Measurements from ENCODE around the gene MCUR1. TPM values are rescaled to one million over a fixed set of nuclear protein-coding genes. Genes with fewer than 3 reads are reported as not detected.
A peak's percentile ranks its signal among the peaks of the same experiment; 100 is the strongest.
"Not testable (repeated sequence)": the region's sequence is repeated elsewhere in the genome, so short reads cannot be mapped to it uniquely, and the experiment has no call there.

MCUR1 gene
- total and polyA plus RNA-seq, 4 donors = 20.6 to 52.2 (median 34.2) TPM

DNA sequence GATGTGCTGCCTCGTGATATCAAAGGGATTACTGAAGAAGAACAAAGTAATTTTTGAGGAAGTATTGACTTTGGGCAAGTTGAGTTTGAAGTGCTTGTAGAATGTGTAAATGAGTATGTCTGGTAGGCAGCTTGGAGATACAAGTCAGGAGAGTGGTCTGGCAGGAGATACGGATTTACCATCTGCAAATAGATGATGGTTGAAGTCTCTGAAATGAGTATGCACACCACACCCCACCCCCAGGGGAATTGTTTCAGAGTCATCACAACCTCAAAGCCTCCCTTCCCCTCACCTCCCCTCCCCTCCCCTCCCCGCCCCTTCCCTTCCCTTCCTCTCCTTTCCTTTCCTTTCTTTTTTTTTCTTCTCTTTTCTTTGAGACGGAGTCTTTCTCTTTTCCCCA is 16.4 kb upstream of the MCUR1 start:
- Histone ChIP-seq H3K36me3 (ENCODE audit: control insufficient read depth, insufficient read depth, low read length) (no peaks in the 10 kb centered on the region), H3K27me3 (ENCODE audit: control insufficient read depth, insufficient read depth, low read length) (no peaks in the 10 kb centered on the region), H3K4me3 (ENCODE audit: low read depth, low read length) (no peak overlapping the region), H3K9me3 (ENCODE audit: control insufficient read depth, insufficient read depth, low read length) (no peaks in the 10 kb centered on the region), H3K27ac (ENCODE audit: low read depth, low read length) (no peak overlapping the region), H3K4me1 (ENCODE audit: control insufficient read depth, insufficient read depth, low read length) (no peaks in the 10 kb centered on the region)
- WGBS (ENCODE audit: insufficient coverage) = 80% methylated on average over 1 of the region's 4 CpGs
- no peak for DNase-seq (ENCODE audit: low read depth in 4 of 6, low spot score in 6 of 6)

DNA sequence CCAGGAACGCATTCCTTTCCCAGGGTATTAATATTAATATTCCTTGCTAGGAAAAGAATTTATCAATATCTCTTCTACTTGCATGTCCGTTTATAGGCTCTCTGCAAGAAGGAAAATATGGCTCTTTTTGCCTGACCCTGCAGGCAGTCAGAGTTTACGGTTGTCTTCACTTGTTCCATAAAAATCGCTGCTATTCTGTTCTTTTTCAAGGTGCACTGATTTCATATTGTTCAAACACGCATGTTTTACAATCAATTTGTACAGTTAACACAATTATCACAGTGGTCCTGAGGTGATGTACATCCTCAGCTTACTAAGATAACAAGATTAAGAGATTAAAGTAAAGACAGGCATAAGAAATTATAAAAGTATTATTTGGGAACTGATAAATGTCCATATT is 15.1 kb upstream of the MCUR1 start:
- not testable (repeated sequence) for H3K27ac ChIP-seq (ENCODE audit: low read depth, low read length); H3K4me1 ChIP-seq (ENCODE audit: control insufficient read depth, insufficient read depth, low read length); H3K36me3 ChIP-seq (ENCODE audit: control insufficient read depth, insufficient read depth, low read length); H3K27me3 ChIP-seq (ENCODE audit: control insufficient read depth, insufficient read depth, low read length); DNase-seq (ENCODE audit: low read depth in 4 of 6, low spot score in 6 of 6); H3K4me3 ChIP-seq (ENCODE audit: low read depth, low read length); H3K9me3 ChIP-seq (ENCODE audit: control insufficient read depth, insufficient read depth, low read length)
- WGBS (ENCODE audit: insufficient coverage) = 97% methylated on average over 3 of the region's 5 CpGs

DNA sequence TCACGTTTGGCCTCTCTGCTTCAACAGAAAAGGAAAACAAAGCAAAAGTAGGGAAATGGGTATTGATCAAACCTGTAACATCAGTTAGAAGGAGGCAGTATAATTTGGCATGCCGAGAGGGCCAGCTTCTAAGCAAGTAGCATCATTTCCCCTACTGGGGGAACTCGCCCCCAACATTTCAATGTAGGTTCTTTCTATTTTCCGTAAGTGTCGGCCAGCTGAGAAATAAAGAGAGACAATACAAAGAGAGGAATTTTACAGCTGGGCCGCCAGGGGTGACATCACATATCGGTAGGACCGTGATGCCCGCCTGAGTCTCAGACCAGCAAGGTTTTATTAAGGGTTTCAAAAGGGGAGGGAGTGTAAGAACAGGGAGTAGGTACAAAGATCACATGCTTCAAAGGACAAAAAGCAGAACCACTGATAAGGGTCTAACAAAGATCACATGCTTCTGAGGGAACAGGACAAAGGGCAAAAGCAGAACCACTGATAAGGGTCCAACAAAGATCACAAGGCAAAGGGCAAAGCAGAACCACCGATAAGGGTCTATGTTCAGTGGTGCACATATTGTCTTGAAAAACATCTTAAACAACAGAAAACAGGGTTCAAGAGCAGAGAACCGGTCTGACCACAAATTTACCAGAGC is 14.4 kb upstream of the MCUR1 start:
- not testable (repeated sequence) for H3K27me3 ChIP-seq (ENCODE audit: control insufficient read depth, insufficient read depth, low read length); H3K9me3 ChIP-seq (ENCODE audit: control insufficient read depth, insufficient read depth, low read length); DNase-seq (ENCODE audit: low read depth in 4 of 6, low spot score in 6 of 6); H3K4me3 ChIP-seq (ENCODE audit: low read depth, low read length); H3K27ac ChIP-seq (ENCODE audit: low read depth, low read length); H3K4me1 ChIP-seq (ENCODE audit: control insufficient read depth, insufficient read depth, low read length); H3K36me3 ChIP-seq (ENCODE audit: control insufficient read depth, insufficient read depth, low read length)
- WGBS (ENCODE audit: insufficient coverage) = 93% methylated on average over 8 of the region's 11 CpGs

DNA sequence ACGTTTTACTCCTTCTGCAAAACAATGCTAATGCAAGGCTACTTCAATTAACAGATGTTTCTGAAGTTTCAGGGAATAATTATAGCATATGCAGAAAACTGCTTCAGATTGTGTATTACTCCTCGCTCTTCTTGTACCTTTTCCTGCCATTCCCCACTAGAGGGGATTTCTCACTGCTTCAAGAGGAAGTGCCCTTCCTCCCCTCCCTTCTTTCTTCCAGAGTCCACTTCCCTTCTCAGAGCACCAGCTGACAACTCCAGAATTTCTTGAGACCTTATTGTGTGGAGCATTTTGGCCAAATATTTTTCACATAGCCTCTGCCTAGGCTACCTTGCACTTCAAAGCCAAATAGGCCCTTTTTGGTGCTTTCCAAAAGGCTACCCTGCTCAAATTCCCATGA is 12.7 kb upstream of the MCUR1 start:
- Histone ChIP-seq H3K27ac (ENCODE audit: low read depth, low read length) (no peak overlapping the region), H3K4me3 (ENCODE audit: low read depth, low read length) (no peak overlapping the region), H3K36me3 (ENCODE audit: control insufficient read depth, insufficient read depth, low read length) (no peaks in the 10 kb centered on the region), H3K4me1 (ENCODE audit: control insufficient read depth, insufficient read depth, low read length) (no peaks in the 10 kb centered on the region), H3K9me3 (ENCODE audit: control insufficient read depth, insufficient read depth, low read length) (no peaks in the 10 kb centered on the region), H3K27me3 (ENCODE audit: control insufficient read depth, insufficient read depth, low read length) (no peaks in the 10 kb centered on the region)
- DNase-seq (ENCODE audit: low read depth in 4 of 6, low spot score in 6 of 6) = no peak
- no CpG with 5 or more reads among the region's 2 CpGs for WGBS (ENCODE audit: insufficient coverage)

DNA sequence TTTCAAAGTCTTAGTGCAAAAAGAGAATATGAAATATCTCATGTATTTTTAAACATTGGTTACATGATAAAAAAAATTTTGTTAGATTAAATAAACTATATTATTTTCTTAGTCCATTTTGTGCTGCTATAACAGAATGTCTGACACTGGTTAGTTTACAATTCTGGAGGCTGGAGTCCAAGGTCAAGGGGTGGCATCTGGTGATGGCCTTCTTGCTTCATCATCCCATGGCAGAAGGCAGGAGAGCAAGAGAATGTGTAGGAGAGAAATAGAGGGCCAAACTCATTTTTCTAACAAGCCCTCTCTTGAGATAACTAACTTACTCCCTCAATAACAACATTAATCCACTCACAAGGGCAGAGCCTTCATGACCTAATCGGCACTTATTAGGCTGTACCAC is 11.5 kb upstream of the MCUR1 start:
- no peak overlapping the region for H3K4me3 ChIP-seq (ENCODE audit: low read depth, low read length)
- no peaks in the 10 kb centered on the region for H3K27me3 ChIP-seq (ENCODE audit: control insufficient read depth, insufficient read depth, low read length)
- no peaks in the 10 kb centered on the region for H3K36me3 ChIP-seq (ENCODE audit: control insufficient read depth, insufficient read depth, low read length)
- no peaks in the 10 kb centered on the region for H3K9me3 ChIP-seq (ENCODE audit: control insufficient read depth, insufficient read depth, low read length)
- H3K4me1 ChIP-seq (ENCODE audit: control insufficient read depth, insufficient read depth, low read length) = no peaks in the 10 kb centered on the region
- no CpG with 5 or more reads among the region's 1 CpG for WGBS (ENCODE audit: insufficient coverage)
- no peak overlapping the region for H3K27ac ChIP-seq (ENCODE audit: low read depth, low read length)
- DNase-seq (ENCODE audit: low read depth in 4 of 6, low spot score in 6 of 6) = no peak

DNA sequence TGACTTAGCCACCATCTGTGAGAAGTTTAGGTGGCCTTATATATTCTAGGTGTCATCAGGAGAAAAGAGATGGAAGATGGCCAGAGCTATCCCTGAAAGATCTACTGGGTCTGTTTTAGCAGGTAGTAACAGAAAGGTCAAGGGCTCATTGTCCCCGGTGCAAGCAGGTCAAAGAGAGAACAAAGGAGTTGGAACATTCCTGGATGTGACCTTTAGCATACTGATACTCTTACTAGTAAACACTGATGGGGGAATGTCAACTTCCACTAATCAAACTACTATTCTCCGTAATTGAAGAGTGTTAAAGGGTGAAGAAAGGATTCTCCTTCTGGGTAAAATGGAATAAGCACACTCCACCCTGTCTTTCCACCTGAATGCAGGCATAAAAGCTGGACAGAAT is 4.0 kb upstream of the MCUR1 start:
- H3K27me3 ChIP-seq (ENCODE audit: control insufficient read depth, insufficient read depth, low read length) = no peaks in the 10 kb centered on the region
- no peaks in the 10 kb centered on the region for H3K9me3 ChIP-seq (ENCODE audit: control insufficient read depth, insufficient read depth, low read length)
- WGBS (ENCODE audit: insufficient coverage) = no CpG with 5 or more reads among the region's 2 CpGs
- H3K4me3 ChIP-seq (ENCODE audit: low read depth, low read length) = no peak overlapping the region
- H3K4me1 ChIP-seq (ENCODE audit: control insufficient read depth, insufficient read depth, low read length) = no peaks in the 10 kb centered on the region
- no peaks in the 10 kb centered on the region for H3K36me3 ChIP-seq (ENCODE audit: control insufficient read depth, insufficient read depth, low read length)
- no peak overlapping the region for H3K27ac ChIP-seq (ENCODE audit: low read depth, low read length)
- DNase-seq (ENCODE audit: low read depth in 4 of 6, low spot score in 6 of 6) = no peak

DNA sequence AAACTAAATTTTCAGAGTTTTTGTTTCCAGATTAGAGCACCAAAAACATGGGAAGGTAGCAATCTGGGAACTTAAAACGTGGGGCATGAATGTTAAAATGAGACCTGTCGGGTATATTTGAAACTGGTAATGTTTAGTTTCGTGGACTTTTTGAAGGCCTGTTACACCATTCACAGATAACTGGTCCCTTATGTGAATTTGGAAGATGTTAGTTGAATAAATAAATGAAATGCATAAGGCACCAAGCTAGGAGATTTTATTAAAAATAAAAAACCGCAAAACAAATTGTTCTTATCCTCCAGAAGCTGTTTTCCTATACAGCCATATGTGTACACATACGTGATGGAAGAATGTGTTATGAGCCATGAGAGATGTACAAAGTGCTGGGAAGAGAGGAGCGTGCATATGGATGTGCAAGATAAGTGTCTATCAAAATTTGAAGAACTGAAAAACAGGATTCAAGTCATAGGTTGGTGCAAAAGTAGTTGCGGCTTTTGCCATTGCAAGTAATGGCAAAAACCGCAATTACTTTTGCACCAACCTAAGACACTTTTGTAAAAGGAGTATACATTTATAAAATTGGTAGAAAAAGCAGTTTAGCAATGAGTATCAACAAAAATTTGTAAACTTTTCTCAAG is 700 bp upstream of the MCUR1 start:
- Histone ChIP-seq H3K9me3 (ENCODE audit: control insufficient read depth, insufficient read depth, low read length) (no peaks in the 10 kb centered on the region), H3K4me3 (ENCODE audit: low read depth, low read length) (peak overlapping the region; percentile 51), H3K36me3 (ENCODE audit: control insufficient read depth, insufficient read depth, low read length) (no peaks in the 10 kb centered on the region), H3K27ac (ENCODE audit: low read depth, low read length) (peak overlapping the region; percentile 82), H3K4me1 (ENCODE audit: control insufficient read depth, insufficient read depth, low read length) (no peaks in the 10 kb centered on the region), H3K27me3 (ENCODE audit: control insufficient read depth, insufficient read depth, low read length) (no peaks in the 10 kb centered on the region)
- DNase-seq (ENCODE audit: low read depth in 4 of 6, low spot score in 6 of 6) = peak in 2 of 6 donors; percentile 16 to 64
- WGBS (ENCODE audit: insufficient coverage) = no CpG with 5 or more reads among the region's 8 CpGs

DNA sequence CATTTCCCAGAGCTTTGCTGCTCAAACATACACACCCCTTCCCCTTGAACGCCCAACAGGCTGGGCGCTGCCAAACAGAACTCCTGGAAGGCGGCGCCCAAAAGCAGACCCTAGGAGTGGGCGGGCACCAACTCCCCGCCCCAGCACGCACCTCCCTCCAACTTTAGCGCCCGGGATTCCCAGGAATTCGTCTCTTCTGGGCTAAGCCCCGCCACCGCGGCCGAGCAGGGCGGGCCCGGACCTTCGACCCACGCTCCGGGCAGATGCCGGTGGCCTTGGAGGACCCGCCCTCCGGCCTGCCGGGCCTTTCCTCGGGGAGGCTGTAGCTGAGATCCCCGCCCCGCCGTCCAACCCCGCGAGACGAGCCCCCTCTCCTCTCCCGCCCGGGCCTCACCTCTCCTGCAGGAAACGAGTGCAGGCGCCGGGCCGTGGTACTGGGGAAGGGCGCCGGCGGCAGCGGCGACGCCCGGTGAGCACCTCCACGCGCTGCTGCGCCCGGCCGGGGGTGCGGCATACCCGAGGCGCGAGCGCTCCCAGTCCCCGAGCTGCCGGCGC is 659 bp downstream of the MCUR1 start:
- peak overlapping the region; percentile 86 for H3K27ac ChIP-seq (ENCODE audit: low read depth, low read length)
- WGBS (ENCODE audit: insufficient coverage) = under 1% methylated on average over 56 of the region's 56 CpGs

DNA sequence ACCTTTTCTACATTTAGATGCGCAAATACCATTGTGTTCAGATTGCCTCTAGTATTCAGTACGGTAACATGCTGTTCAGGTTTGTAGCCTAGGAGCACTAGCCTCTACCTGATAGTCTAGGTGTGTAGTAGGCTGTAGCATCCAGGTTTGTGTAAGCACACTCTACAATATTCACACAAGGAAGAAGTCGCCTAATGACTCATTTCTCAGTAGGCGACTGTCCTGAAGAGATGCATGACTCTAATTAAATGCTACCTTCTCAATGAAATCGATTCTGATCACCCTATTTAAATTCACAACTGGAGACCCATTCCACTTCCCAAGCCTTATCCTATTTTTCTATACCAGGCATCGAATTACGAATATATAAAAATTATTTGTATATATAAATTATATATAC is 1.3 kb downstream of the MCUR1 start:
- H3K4me1 ChIP-seq (ENCODE audit: control insufficient read depth, insufficient read depth, low read length) = no peaks in the 10 kb centered on the region
- no peaks in the 10 kb centered on the region for H3K9me3 ChIP-seq (ENCODE audit: control insufficient read depth, insufficient read depth, low read length)
- H3K27me3 ChIP-seq (ENCODE audit: control insufficient read depth, insufficient read depth, low read length) = no peaks in the 10 kb centered on the region
- peak in 1 of 6 donors; percentile 62 for DNase-seq (ENCODE audit: low read depth in 4 of 6, low spot score in 6 of 6)
- H3K27ac ChIP-seq (ENCODE audit: low read depth, low read length) = no peak overlapping the region
- 60% methylated on average over 4 of the region's 7 CpGs for WGBS (ENCODE audit: insufficient coverage)
- no peaks in the 10 kb centered on the region for H3K36me3 ChIP-seq (ENCODE audit: control insufficient read depth, insufficient read depth, low read length)
- H3K4me3 ChIP-seq (ENCODE audit: low read depth, low read length) = peak overlapping the region; percentile 61

More for the DNA sequence above, 659 bp downstream of the MCUR1 start:
- Histone ChIP-seq H3K9me3 (ENCODE audit: control insufficient read depth, insufficient read depth, low read length) (no peaks in the 10 kb centered on the region), H3K27me3 (ENCODE audit: control insufficient read depth, insufficient read depth, low read length) (no peaks in the 10 kb centered on the region), H3K4me3 (ENCODE audit: low read depth, low read length) (peak overlapping the region; percentile 61), H3K36me3 (ENCODE audit: control insufficient read depth, insufficient read depth, low read length) (no peaks in the 10 kb centered on the region), H3K4me1 (ENCODE audit: control insufficient read depth, insufficient read depth, low read length) (no peaks in the 10 kb centered on the region)
- DNase-seq (ENCODE audit: low read depth in 4 of 6, low spot score in 6 of 6) = peak; percentile 31 to 85 (median 44)

DNA sequence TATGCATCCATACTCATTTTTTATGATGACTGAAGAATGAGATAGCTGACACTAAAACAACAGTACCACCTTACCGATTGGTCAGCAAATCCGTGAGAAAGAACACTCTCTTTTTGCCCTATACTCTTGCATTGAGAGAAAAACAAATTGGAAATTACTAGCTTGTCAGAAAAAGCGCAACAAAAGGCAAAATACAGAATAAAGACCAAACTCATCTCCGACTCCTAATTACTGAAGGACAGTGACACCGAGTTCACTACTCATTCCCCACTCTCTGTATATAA is 2.1 kb downstream of the MCUR1 start:
- Histone ChIP-seq H3K9me3 (ENCODE audit: control insufficient read depth, insufficient read depth, low read length) (no peaks in the 10 kb centered on the region), H3K4me1 (ENCODE audit: control insufficient read depth, insufficient read depth, low read length) (no peaks in the 10 kb centered on the region), H3K27me3 (ENCODE audit: control insufficient read depth, insufficient read depth, low read length) (no peaks in the 10 kb centered on the region), H3K36me3 (ENCODE audit: control insufficient read depth, insufficient read depth, low read length) (no peaks in the 10 kb centered on the region), H3K4me3 (ENCODE audit: low read depth, low read length) (no peak overlapping the region), H3K27ac (ENCODE audit: low read depth, low read length) (no peak overlapping the region)
- DNase-seq (ENCODE audit: low read depth in 4 of 6, low spot score in 6 of 6) = no peak
- whole genome bisulfite sequencing (ENCODE audit: insufficient coverage) = no CpG with 5 or more reads among the region's 5 CpGs
